ENCODE measurements around the gene LRRC28.
A peak's percentile ranks its signal among the peaks of the same experiment; 100 is the strongest.

DNA sequence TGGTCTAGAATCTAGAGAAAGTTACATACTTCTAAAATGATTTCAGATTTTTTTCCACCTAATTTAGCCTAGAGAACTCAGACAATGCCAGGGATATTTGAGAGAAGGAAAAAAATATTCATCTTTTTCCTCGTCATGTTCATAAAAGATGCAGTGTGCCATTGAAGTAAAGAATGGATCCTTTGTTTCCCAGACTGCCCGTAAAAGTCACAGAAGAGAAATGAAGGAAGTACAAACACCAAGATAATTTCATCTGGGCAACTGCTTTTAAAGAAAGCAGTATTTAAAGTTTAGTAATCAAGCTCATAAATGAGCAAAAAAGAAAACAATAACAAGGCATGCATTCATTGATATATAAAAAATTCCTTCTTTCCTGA, 49.1 kb upstream of the LRRC28 start:
- TF ChIP-seq, protein P1, sequence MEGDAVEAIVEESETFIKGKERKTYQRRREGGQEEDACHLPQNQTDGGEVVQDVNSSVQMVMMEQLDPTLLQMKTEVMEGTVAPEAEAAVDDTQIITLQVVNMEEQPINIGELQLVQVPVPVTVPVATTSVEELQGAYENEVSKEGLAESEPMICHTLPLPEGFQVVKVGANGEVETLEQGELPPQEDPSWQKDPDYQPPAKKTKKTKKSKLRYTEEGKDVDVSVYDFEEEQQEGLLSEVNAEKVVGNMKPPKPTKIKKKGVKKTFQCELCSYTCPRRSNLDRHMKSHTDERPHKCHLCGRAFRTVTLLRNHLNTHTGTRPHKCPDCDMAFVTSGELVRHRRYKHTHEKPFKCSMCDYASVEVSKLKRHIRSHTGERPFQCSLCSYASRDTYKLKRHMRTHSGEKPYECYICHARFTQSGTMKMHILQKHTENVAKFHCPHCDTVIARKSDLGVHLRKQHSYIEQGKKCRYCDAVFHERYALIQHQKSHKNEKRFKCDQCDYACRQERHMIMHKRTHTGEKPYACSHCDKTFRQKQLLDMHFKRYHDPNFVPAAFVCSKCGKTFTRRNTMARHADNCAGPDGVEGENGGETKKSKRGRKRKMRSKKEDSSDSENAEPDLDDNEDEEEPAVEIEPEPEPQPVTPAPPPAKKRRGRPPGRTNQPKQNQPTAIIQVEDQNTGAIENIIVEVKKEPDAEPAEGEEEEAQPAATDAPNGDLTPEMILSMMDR (IDR thresholded peaks at IDR 0.05) = no peak
- TF ChIP-seq POLR2AphosphoS5 (IDR thresholded peaks at IDR 0.05; ENCODE audit: low read depth, low read length) = no peak
- TF ChIP-seq, protein P2, sequence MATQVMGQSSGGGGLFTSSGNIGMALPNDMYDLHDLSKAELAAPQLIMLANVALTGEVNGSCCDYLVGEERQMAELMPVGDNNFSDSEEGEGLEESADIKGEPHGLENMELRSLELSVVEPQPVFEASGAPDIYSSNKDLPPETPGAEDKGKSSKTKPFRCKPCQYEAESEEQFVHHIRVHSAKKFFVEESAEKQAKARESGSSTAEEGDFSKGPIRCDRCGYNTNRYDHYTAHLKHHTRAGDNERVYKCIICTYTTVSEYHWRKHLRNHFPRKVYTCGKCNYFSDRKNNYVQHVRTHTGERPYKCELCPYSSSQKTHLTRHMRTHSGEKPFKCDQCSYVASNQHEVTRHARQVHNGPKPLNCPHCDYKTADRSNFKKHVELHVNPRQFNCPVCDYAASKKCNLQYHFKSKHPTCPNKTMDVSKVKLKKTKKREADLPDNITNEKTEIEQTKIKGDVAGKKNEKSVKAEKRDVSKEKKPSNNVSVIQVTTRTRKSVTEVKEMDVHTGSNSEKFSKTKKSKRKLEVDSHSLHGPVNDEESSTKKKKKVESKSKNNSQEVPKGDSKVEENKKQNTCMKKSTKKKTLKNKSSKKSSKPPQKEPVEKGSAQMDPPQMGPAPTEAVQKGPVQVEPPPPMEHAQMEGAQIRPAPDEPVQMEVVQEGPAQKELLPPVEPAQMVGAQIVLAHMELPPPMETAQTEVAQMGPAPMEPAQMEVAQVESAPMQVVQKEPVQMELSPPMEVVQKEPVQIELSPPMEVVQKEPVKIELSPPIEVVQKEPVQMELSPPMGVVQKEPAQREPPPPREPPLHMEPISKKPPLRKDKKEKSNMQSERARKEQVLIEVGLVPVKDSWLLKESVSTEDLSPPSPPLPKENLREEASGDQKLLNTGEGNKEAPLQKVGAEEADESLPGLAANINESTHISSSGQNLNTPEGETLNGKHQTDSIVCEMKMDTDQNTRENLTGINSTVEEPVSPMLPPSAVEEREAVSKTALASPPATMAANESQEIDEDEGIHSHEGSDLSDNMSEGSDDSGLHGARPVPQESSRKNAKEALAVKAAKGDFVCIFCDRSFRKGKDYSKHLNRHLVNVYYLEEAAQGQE (IDR thresholded peaks at IDR 0.05; ENCODE audit: insufficient read depth in 1 of 2, low read depth in 2 of 2, low read length in 1 of 2) = no peak
- TF ChIP-seq TCF7L2 (IDR thresholded peaks at IDR 0.05; ENCODE audit: low read depth, low read length) = peak; percentile 76
